ENCODE data around the gene DPH3. TPM values are rescaled to one million over a fixed set of nuclear protein-coding genes. Genes with fewer than 3 reads are reported as not detected.

The DPH3 gene
- total and polyA plus RNA-seq, 2 of the 8 experiments (the other 6 are each of a cell fraction or from before 2014, with no cell fraction given): 9.8 to 40.1 TPM

GRCh38 chr3:16277471-16277870 lies 12.7 kb upstream of the DPH3 start (continued):
- no peak for TF ChIP-seq ATF2 (IDR thresholded peaks at IDR 0.05; ENCODE audit: low read length)
- no peak for TF ChIP-seq CEBPB (IDR thresholded peaks at IDR 0.05; ENCODE audit: low read depth, low read length)
